ENCODE measurements around the gene SWI5.

SWI5 gene

GRCh38 chr9:128314697-128315096, 38.6 kb downstream of the SWI5 start:
- Mint-ChIP-seq H3K4me1 (ENCODE audit: low read depth) (no peaks in the 10 kb centered on the region), H3K27me3 (no peaks in the 10 kb centered on the region), H3K27ac (no peak overlapping the region), H3K36me3 (ENCODE audit: low read depth) (peaks cover 28% of the 10 kb centered on the region), H3K9me3 (no peaks in the 10 kb centered on the region), H3K4me3 (no peak overlapping the region)

GRCh38 chr9:128316421-128316820, 40.3 kb downstream of the SWI5 start:
- Mint-ChIP-seq H3K4me1 (ENCODE audit: low read depth) (no peaks in the 10 kb centered on the region), H3K4me3 (no peak overlapping the region), H3K36me3 (ENCODE audit: low read depth) (peaks cover 18% of the 10 kb centered on the region), H3K9me3 (no peaks in the 10 kb centered on the region), H3K27ac (no peak overlapping the region), H3K27me3 (no peaks in the 10 kb centered on the region)

GRCh38 chr9:128317629-128318028, 41.6 kb downstream of the SWI5 start:
- H3K36me3 Mint-ChIP-seq (ENCODE audit: low read depth): peaks cover 16% of the 10 kb centered on the region
- H3K27me3 Mint-ChIP-seq: no peaks in the 10 kb centered on the region
- H3K9me3 Mint-ChIP-seq: no peaks in the 10 kb centered on the region
- no peak overlapping the region for H3K4me3 Mint-ChIP-seq
- H3K27ac Mint-ChIP-seq: no peak overlapping the region
- H3K4me1 Mint-ChIP-seq (ENCODE audit: low read depth): no peaks in the 10 kb centered on the region

GRCh38 chr9:128321343-128321742, 45.3 kb downstream of the SWI5 start:
- Mint-ChIP-seq H3K27me3 (no peaks in the 10 kb centered on the region), H3K27ac (no peak overlapping the region), H3K4me1 (ENCODE audit: low read depth) (peaks cover 24% of the 10 kb centered on the region), H3K4me3 (peak overlapping the region; percentile 93), H3K36me3 (ENCODE audit: low read depth) (peaks cover 24% of the 10 kb centered on the region), H3K9me3 (no peaks in the 10 kb centered on the region)

- Mint-ChIP-seq H3K4me3 (peak overlapping the region; percentile 93), H3K27me3 (no peaks in the 10 kb centered on the region), H3K27ac (peak overlapping the region; percentile 98)
These were observed 45.9 kb downstream of the SWI5 start for GRCh38 chr9:128321879-128322403.

GRCh38 chr9:128322404-128323211, 46.5 kb downstream of the SWI5 start, which contains the start of the genes COQ4 and TRUB2:
Gene COQ4, plus strand, starts transcription at chr9:128322839. Its CDS starts 20 bp downstream, at chr9:128322859.
Gene TRUB2, minus strand, starts transcription at chr9:128322447. Its CDS starts 39 bp downstream, at chr9:128322408.
- H3K4me1 Mint-ChIP-seq (ENCODE audit: low read depth): peaks cover 24% of the 10 kb centered on the region
- no peaks in the 10 kb centered on the region for H3K27me3 Mint-ChIP-seq
- H3K4me3 Mint-ChIP-seq: peak within 1 kb of the TSS; percentile 93
- no peaks in the 10 kb centered on the region for H3K9me3 Mint-ChIP-seq
- H3K27ac Mint-ChIP-seq: peak within 1 kb of the TSS; percentile 98
- peaks cover 19% of the 10 kb centered on the region for H3K36me3 Mint-ChIP-seq (ENCODE audit: low read depth)

More at GRCh38 chr9:128321879-128322403, 45.9 kb downstream of the SWI5 start:
- H3K36me3 Mint-ChIP-seq (ENCODE audit: low read depth): peaks cover 18% of the 10 kb centered on the region
- peaks cover 24% of the 10 kb centered on the region for H3K4me1 Mint-ChIP-seq (ENCODE audit: low read depth)
- H3K9me3 Mint-ChIP-seq: no peaks in the 10 kb centered on the region

GRCh38 chr9:128323212-128323730, 47.2 kb downstream of the SWI5 start:
- peaks cover 24% of the 10 kb centered on the region for H3K4me1 Mint-ChIP-seq (ENCODE audit: low read depth)
- H3K9me3 Mint-ChIP-seq: no peaks in the 10 kb centered on the region
- H3K36me3 Mint-ChIP-seq (ENCODE audit: low read depth): peaks cover 23% of the 10 kb centered on the region
- peak overlapping the region; percentile 98 for H3K27ac Mint-ChIP-seq
- H3K27me3 Mint-ChIP-seq: no peaks in the 10 kb centered on the region
- H3K4me3 Mint-ChIP-seq: peak overlapping the region; percentile 93

GRCh38 chr9:128323791-128324190, 47.7 kb downstream of the SWI5 start:
- Mint-ChIP-seq H3K9me3 (no peaks in the 10 kb centered on the region), H3K36me3 (ENCODE audit: low read depth) (peaks cover 23% of the 10 kb centered on the region), H3K27me3 (no peaks in the 10 kb centered on the region), H3K4me1 (ENCODE audit: low read depth) (peaks cover 24% of the 10 kb centered on the region), H3K27ac (peak overlapping the region; percentile 98), H3K4me3 (peak overlapping the region; percentile 93)

GRCh38 chr9:128324401-128324800, 48.3 kb downstream of the SWI5 start:
- H3K36me3 Mint-ChIP-seq (ENCODE audit: low read depth): peaks cover 23% of the 10 kb centered on the region

GRCh38 chr9:128325629-128326028, 49.6 kb downstream of the SWI5 start:
- H3K36me3 Mint-ChIP-seq (ENCODE audit: low read depth): peaks cover 23% of the 10 kb centered on the region
- H3K4me3 Mint-ChIP-seq: no peak overlapping the region

More at GRCh38 chr9:128324401-128324800, 48.3 kb downstream of the SWI5 start:
- H3K27ac Mint-ChIP-seq: peak overlapping the region; percentile 52
- H3K9me3 Mint-ChIP-seq: no peaks in the 10 kb centered on the region
- no peaks in the 10 kb centered on the region for H3K27me3 Mint-ChIP-seq
- H3K4me1 Mint-ChIP-seq (ENCODE audit: low read depth): peaks cover 24% of the 10 kb centered on the region
- H3K4me3 Mint-ChIP-seq: peak overlapping the region; percentile 93

GRCh38 chr9:128333451-128333869, 57.4 kb downstream of the SWI5 start:
- Mint-ChIP-seq H3K36me3 (ENCODE audit: low read depth) (peaks cover 10% of the 10 kb centered on the region), H3K27me3 (no peaks in the 10 kb centered on the region), H3K4me1 (ENCODE audit: low read depth) (no peaks in the 10 kb centered on the region), H3K27ac (no peak overlapping the region), H3K9me3 (no peaks in the 10 kb centered on the region), H3K4me3 (no peak overlapping the region)

More at GRCh38 chr9:128325629-128326028, 49.6 kb downstream of the SWI5 start:
- no peak overlapping the region for H3K27ac Mint-ChIP-seq
- peaks cover 24% of the 10 kb centered on the region for H3K4me1 Mint-ChIP-seq (ENCODE audit: low read depth)
- H3K9me3 Mint-ChIP-seq: no peaks in the 10 kb centered on the region
- no peaks in the 10 kb centered on the region for H3K27me3 Mint-ChIP-seq

- H3K4me1 Mint-ChIP-seq (ENCODE audit: low read depth): no peaks in the 10 kb centered on the region
These were observed 59.1 kb downstream of the SWI5 start for GRCh38 chr9:128335161-128335560.

GRCh38 chr9:128335914-128336313, 59.8 kb downstream of the SWI5 start:
- Mint-ChIP-seq H3K9me3 (no peaks in the 10 kb centered on the region), H3K27me3 (no peaks in the 10 kb centered on the region), H3K4me1 (ENCODE audit: low read depth) (no peaks in the 10 kb centered on the region), H3K4me3 (no peak overlapping the region), H3K27ac (no peak overlapping the region), H3K36me3 (ENCODE audit: low read depth) (peaks cover 10% of the 10 kb centered on the region)

More at GRCh38 chr9:128335161-128335560, 59.1 kb downstream of the SWI5 start:
- Mint-ChIP-seq H3K4me3 (no peak overlapping the region), H3K27me3 (no peaks in the 10 kb centered on the region), H3K36me3 (ENCODE audit: low read depth) (peaks cover 10% of the 10 kb centered on the region), H3K27ac (no peak overlapping the region), H3K9me3 (no peaks in the 10 kb centered on the region)

GRCh38 chr9:128337936-128338335, 61.9 kb downstream of the SWI5 start:
- no peak overlapping the region for H3K4me3 Mint-ChIP-seq
- peaks cover 7% of the 10 kb centered on the region for H3K4me1 Mint-ChIP-seq (ENCODE audit: low read depth)
- H3K27ac Mint-ChIP-seq: no peak overlapping the region
- no peaks in the 10 kb centered on the region for H3K9me3 Mint-ChIP-seq
- no peaks in the 10 kb centered on the region for H3K27me3 Mint-ChIP-seq
- peaks cover 2% of the 10 kb centered on the region for H3K36me3 Mint-ChIP-seq (ENCODE audit: low read depth)
